Hepatocyte (in vitro differentiated cells): ENCODE results near the gene CSMD2.

Experiments
- CTCF ChIP-seq: fragments of 200-600 bp; sonication (generic); IDR thresholded peaks from 2 replicates; pipeline ENCODE4 v1.5.1; 2016; ENCODE audit warnings: antibody characterized with exemption, mild to moderate bottlenecking; ENCODE audit not compliant: poor library complexity
- EZH2 ChIP-seq: fragments of 200-600 bp; sonication (generic); IDR thresholded peaks from 2 replicates; pipeline ENCODE4 v1.6.1; 2016; ENCODE audit warnings: antibody characterized with exemption, mild to moderate bottlenecking, borderline replicate concordance

GRCh38 chr1:33537885-33538284 is 627.1 kb downstream of the CSMD2 start:
- TF ChIP-seq CTCF (no peak), EZH2 (no peak)
